HG02642 (cell line): ENCODE results near the gene APLP1.
A peak's percentile ranks its signal among the peaks of the same experiment; 100 is the strongest.
"Not testable (repeated sequence)": the region's sequence is repeated elsewhere in the genome, so short reads cannot be mapped to it uniquely, and the experiment has no call there.

ENCODE experiments used
- ATAC-seq: cut with Tn5 transposase; IDR thresholded peaks from one replicate; pipeline ENCODE4 v1.9.1; 2021; ENCODE audit warnings: mild to moderate bottlenecking; ENCODE audit not compliant: unreplicated experiment, poor library complexity

APLP1 gene

GRCh38 chr19:35901854-35902661 is 33.7 kb downstream of the APLP1 start, which contains the start of gene HCST:
HCST (plus strand) TSS chr19:35902529; CDS start chr19:35902594, 65 bp downstream.
- no peak for ATAC-seq

DNA sequence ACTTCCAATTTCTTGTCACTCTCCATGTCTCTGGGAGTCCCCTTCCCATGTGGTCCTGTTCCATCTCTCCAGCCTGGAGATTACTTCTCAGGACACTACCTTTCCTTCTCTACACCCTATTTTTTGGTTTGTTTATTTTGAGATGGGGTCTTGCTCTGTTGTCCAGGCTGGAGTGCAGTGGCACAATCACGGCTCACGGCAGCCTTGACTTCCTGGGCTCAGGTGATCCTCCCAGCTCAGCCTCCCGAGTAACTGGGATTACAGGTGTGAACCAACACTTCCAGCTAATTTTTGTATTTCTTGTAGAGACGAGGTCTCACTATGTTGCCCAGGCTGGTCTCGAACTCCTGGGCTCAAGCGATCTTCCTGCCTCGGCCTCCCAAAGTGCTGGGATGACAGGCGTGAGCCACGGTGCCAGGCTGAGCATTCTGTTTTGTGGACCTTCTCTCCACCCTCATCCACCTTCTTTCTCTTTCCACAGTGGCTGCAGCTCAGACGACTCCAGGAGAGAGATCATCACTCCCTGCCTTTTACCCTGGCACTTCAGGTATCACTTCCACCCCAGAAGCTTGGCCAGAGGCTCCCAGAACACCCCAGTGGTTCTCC is 34.6 kb downstream of the APLP1 start:
- ATAC-seq, result no peak

- peak; percentile 38 for ATAC-seq
Measured at GRCh38 chr19:35903550-35904179, 35.3 kb downstream of the APLP1 start.

GRCh38 chr19:35904311-35905068 is 36.1 kb downstream of the APLP1 start:
- ATAC-seq, result no peak

DNA sequence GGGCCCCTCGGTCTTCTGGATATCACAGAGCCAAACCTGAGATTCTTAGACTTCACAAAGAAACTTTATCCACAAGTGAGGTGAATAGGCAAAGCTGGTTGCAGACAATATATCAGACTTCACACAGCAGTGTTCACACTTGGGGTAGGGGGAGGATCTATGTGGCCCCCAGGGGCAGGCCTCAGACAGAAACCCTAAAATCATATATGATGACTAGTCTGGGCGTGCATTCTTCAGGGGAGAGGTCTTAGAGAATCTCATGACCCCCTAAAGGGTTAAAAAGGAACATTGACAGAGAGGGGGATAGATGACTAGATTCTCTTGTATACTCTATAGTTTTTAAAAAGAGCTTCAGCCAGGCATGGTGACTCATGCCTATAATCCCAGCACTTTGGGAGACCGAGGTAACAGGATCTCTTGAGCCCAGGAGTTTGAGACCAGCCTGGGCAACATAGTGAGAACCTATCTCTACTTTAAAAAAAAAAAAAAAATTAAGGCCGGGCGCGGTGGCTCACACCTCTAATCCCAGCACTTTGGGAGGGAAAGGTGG is 36.9 kb downstream of the APLP1 start:
- no peak for ATAC-seq

DNA sequence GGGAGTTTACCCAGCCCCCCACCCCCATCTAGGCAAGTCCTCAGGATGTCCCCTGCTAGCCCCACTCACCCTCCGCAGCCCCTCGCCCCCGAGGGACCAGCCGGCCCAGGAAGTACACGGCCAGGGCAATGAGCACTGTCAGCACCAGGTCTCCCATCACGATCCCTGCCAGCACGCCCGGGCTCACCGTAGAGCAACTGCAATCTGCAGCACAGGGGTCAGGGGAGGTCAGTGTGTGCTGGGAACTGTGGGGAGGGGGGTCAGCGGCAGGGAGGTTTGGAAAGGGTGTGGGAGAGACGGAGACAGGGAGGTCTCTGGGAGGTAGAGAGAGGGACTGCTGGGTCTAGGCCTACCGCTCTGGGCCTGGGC is 39.0 kb downstream of the APLP1 start:
- no peak for ATAC-seq

- ATAC-seq, result no peak
Measured at GRCh38 chr19:35908010-35908441, 39.7 kb downstream of the APLP1 start, which contains the start of gene TYROBP. TYROBP (minus strand) TSS chr19:35908295; CDS start chr19:35908228, 67 bp downstream.

- ATAC-seq, result no peak
Measured at GRCh38 chr19:35908973-35909683, 40.8 kb downstream of the APLP1 start.

GRCh38 chr19:35909684-35910035 is 41.3 kb downstream of the APLP1 start:
- ATAC-seq, result no peak

DNA sequence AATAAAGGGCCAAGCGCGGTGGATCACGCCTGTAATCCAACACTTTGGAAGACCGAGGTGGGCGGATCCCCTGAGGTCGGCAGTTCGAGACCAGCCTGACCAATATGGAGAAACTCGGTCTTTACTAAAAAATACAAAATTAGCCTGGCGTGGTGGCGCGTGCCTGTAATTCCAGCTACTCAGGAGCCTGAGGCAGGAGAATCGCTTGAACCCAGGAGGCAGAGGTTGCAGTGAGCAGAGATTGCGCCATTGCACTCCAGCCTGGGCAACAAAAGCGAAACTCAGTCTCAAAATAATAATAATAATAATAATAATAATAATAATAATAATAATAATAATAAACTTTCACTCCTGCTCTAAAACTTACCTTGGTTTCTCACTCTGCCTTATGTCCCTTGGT is 42.0 kb downstream of the APLP1 start:
- ATAC-seq, result not testable (repeated sequence)

- no peak for ATAC-seq
Measured at GRCh38 chr19:35911173-35911572, 42.8 kb downstream of the APLP1 start.

GRCh38 chr19:35911790-35912189 is 43.4 kb downstream of the APLP1 start:
- no peak for ATAC-seq

GRCh38 chr19:35913589-35913988 is 45.2 kb downstream of the APLP1 start:
- no peak for ATAC-seq

- ATAC-seq, result no peak
Measured at GRCh38 chr19:35915443-35915842, 47.1 kb downstream of the APLP1 start.

DNA sequence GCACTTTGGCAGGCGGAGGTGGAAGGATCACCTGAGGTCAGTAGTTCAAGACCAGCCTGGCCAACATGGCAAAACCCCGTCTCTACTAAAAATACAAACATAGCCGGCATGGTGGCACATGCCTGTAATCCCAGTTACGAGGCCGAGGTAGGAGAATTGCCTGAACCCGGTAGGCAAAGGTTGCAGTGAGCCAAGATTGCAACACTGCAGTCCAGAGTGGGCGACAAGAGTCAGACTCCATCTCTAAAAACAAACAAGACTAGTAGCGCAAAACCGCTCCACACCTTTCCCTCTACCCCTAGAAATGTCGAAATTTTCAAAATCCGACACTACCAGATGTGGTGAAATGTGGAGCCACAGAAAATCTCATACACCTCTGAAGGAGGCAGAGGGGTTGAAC is 50.9 kb downstream of the APLP1 start:
- ATAC-seq, result no peak

GRCh38 chr19:35921012-35921411 is 52.6 kb downstream of the APLP1 start:
- no peak for ATAC-seq

GRCh38 chr19:35925501-35925900 is 57.1 kb downstream of the APLP1 start:
- no peak for ATAC-seq

DNA sequence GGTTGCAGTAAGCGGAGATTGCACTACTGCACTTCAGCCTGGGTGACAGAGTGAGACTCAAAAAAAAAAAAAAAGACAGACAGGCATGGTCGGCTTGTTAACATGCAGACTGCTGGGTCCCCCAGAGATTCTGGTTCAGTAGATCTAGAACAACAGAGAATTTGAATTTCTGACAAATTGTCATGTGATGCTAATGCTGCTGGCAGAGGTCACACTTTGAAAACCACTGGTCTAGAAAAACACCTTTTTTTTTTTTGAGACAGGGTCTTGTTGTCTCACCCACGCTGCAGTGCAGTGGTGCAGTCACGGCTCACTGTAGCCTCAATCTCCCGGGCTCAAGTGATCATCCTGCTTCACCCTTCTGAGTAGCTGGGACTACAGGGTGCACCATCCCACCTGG is 60.1 kb downstream of the APLP1 start:
- no peak for ATAC-seq
